HG03045 (cell line): Measurements from ENCODE around the gene DOCK4.

Experiments
- ATAC-seq: cut with Tn5 transposase; IDR thresholded peaks from one replicate; pipeline ENCODE4 v1.9.1; 2021; ENCODE audit warnings: mild to moderate bottlenecking, moderate library complexity; ENCODE audit not compliant: unreplicated experiment

DOCK4 gene

DNA sequence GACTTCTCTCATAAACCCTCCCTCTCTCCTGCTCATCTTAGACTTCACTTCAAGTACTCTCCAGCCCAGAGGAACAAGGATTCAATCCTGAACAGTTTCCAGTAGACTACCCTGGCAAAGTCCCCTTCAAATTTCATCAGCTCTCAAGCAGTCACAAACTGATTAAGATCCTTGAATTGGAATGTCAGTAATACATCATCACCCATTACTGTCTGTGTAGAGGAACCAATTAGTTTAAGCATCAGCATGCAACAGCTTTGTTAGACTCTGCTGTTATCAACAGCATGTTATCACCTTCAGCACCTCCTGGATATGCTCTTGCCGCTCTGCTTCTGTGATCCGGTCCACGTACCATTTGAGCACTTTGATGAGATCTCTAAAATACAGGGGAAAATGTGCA lies 336.9 kb downstream of the DOCK4 start:
- ATAC-seq: no peak

DNA sequence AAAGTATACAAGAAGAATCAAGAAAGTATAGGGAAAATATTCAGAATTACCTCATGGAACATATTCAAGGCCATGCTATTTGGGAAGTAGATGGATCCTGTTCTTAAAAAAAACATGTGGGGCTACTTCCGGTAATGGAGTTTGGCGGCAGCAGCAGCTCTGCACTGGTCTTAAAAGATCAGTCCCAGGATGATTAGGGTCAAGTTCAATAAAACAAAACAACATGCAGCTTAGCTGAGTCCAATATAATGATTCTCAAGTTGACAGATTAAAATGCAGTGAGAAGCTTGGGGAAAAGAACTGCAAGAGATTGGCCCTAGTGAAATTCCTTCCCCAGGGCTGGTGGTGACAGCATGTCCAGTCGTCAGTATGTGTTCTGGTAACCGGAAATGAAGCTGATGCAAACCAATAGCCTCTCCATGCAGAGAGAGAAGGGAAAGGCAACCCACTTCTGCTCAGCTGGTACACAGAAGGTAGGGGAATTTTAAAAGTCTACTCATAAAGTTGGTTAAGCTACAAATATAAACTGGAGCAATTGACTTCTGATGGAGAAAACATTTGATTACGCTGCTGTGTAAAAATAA lies 338.8 kb downstream of the DOCK4 start:
- no peak for ATAC-seq

DNA sequence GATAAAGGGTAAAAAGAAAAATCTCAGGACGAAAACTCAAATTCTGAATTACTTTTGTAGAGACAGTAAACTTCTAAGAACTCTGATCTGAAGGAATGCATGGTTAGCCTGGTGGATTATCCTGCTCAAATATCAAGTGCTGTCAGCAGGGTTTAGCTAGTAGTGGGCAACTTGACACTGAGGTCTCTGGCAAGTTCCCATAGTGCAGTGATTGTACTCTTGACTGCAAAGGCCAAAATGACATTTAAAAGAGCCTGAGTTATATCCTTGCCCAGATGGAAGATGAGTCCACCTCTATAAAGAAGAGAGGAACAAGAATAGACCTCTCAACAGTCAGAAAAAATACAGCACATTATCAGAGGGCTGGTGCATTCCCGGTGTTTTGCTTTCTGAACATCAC lies 339.4 kb downstream of the DOCK4 start:
- ATAC-seq: no peak

DNA sequence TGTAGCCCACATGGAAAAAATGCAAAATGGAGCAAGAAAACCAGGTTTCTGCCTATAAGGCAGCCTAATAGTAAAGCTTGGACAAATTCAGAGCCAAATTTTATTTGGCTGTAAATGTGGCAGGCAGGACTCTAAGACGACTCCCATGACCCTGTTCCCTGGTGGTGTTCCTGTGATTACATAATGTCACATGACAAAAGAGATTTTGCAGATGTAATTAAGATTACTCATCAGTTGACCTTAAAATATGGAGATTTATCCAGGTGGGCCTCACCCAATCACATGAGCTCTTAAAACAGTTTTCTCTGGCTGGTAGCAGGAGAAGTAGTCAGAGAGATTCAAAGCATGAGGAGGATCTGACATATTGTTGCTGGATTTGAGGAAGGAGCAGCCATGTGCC lies 340.8 kb downstream of the DOCK4 start:
- ATAC-seq: no peak

DNA sequence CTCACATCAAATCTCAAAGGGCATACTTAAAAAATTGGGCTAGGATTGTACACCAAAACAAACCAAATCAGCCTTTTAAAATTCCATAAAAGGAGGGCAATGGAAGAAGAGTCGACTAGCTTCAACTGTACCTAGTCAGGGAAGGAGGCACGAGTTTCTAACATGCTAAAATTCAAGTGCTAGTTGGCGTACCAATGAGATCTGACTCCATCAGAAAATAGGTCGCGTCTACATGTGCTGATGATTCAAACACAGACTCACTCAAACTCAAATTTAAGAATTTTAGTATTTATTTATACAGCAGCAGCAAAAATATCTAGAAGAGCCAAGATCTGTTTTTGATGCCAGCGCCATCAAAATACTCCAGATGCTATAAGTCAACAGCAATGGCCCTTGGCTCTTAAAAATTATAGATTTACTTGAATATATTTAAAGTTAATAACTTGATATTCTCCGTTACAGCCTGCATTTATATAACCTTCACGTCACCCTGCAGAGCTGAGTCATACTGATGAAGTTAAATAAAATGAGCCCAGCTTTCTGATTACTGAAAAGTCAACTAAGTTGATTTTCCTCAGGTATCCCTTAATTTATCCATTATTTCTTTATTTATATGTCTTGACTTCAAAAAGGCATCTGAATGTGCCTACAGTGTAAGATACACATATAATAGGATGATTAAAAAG lies 341.8 kb downstream of the DOCK4 start:
- no peak for ATAC-seq

DNA sequence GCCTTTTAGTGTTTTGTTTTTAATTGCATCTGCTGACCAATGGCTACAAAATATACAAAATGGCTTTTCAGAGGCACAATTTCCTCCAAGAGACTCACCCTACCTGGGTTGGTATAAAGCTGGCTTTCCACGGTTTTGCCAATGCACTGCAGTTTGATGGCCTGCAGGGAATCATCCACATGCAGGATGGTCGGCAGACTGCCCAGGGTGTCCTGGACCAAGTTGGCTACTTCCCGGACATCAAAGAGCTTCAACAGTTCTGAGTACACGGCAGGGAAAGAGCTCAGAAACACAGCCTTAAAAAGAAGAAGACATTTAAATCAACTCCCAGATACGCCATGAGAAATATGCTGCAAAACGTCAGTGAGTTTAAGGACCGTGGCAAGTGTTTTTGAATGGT lies 342.9 kb downstream of the DOCK4 start:
- ATAC-seq: no peak

DNA sequence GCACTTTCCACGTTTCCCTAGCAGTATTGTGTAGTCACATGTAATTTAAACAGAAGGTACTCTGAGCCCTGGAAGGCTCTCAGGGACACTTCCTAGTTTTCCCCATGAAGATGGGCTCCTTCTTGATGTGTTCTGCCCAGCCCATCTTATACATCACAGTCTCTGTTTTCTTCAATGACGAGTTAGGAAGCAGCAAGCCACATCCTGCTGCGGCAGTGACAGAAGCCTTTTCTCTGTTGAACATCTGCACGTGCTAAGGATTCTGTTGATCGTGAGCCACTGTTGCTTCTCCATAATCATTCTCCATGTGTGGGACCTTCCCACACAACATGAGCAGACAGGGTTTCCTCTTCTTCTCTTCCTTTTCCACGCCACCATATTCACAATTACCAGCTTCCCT lies 346.0 kb downstream of the DOCK4 start:
- ATAC-seq: no peak

DNA sequence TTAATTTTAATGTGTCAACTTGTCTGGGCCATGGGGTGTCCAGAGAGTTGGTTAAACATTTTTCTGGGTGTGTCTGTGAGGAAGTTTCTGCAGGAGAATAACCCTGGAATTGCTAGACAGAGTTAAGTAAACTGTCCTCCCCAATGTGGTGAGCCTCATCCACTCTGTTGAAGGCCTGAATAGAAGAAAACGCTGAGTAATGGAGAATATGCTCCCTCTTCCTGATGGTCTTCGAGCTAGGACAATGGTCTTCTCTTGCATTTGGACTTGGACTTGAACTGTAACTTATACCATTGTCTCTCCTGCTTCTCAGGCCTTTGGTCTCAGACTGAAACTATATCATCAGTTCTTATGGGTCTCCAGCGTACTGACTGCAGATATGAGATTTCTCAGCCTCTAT lies 347.9 kb downstream of the DOCK4 start:
- ATAC-seq: no peak

DNA sequence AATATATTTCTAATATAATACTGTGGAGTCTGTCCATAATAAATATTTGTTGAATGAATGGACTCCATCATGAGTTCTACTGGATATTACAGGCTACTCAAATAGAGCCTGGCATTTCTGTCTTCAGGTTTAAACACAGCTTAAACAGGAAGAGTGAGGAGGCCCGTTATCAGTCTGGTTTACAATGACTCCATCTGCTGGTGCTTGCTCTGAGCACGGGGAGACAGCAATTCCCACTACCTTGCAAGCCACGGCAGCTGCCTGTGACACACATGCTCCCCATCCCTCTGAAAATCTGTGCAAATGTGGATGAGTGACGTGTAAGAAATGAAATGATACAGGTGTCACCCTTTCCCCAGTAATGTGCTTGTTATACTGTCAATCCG lies 350.4 kb downstream of the DOCK4 start:
- ATAC-seq: no peak

DNA sequence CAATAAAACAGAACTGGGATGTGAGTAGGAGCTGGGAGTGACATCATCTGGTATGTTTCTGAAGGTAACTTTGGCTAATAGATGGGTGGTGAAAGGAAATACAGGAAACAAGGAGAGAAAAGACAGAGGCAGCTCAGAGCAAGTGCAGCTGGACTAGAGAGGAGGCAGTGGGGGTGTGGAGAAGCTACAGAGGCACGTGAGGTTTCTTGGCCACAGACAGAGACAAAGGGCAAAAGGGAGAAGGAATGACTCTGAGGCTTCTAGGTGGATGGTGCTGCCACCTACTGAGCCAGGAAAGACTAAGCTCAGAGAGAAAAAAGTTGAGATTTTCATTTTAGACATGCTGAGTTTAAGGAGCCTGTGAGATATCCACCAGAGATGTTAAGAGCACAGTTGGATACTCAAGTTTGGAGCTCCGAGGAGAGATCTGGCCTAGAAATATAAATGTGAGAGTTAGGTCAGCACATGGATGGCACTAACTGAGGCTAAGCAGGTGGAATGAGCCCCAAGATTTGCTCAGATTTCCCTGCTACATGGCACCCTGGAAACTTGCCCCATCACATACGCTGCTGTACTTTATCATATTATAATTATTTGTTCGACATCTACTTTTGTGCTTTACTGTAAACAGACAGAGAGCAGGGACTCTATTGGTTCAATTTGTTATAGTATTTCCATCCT lies 350.9 kb downstream of the DOCK4 start:
- no peak for ATAC-seq

DNA sequence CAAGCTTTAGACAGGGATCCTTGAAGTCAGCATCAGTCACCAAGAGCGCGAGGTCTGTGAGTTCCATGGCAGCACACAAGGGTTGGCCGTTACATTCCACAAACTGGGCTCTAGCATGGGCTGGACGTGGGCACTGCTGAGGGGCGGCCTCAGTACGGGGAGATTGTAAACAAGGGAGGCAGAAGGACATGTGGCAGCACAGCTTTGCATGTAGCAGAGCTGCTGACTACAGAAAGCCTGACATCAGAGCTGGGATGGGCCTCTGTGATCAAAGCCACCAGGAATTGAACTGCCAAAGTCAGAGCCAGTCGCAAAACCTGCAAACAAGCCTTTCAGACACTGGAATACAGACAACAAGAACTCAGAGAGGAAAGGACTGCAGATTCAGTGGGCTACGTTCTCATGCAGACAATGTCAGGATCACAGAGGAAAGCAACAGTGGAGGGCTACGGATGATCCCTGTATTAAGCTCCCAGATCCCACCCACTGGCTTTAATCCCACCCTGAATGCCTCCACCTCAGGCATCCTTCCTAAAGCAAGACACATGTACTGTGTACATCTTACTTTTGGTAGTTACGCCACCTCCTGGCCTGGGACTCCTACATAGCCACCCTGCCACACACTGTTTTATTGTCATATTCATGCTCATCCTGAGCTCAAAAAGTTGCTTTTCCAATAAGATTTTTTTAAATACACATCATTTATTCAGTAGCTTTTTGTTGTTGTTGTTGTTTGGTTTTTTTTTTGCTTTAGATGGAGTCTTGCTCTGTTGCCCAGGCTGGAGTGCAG lies 352.8 kb downstream of the DOCK4 start:
- ATAC-seq: no peak

DNA sequence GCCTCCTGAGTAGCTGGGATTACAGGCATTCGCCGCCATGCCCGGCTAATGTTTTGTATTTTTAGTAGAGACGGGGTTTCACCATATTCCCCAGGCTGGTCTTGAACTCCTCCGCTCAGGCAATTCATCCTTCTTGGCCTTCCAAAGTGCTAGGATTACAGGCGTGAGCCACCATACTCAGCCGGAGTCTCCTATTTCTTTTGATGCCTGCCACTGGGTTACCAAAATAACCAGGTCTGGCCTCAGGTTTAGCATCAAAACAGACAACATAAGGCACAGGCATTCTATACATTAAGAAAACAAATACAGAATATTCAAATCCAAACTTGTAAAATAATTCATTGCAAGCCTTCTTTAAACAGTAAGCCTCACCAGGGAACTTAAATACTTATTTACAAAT lies 354.1 kb downstream of the DOCK4 start:
- no peak for ATAC-seq

DNA sequence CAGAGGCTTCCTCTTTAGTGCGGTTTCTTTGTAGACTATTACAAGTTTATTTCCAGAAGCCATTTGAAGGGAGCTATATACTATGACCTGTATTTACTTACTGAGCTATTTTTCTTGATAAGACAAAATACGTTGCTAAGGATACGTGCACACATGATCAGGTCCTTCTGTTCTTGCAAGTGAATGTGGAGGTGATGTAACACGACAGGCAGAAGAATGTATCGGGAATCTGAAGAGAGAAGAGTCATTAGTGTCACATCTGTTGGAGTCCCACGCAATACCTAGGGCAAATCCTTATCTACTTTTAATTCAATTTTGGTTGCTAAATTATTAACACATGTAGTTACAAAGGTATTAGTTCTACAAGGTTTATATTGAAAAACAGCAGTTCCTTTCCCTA lies 359.3 kb downstream of the DOCK4 start:
- ATAC-seq: no peak

DNA sequence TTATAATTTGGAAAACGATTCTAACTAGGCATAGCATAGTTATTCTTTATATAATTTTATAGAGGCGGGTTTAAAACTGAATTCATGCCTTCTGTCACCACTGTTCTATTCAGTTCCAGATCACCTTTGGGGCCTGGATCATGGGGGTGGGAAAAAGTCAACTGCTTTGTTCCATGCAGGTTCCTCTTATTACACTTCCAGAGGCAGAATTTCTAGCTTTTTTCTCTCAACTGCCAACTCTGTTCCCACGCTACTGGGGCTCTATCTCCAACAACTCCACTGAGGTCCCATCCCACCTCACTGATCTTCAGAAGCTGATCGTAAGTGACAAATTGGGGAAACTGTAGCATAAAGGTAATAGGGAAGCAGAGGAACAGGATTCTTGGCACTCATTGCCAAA lies 360.3 kb downstream of the DOCK4 start:
- ATAC-seq: no peak

DNA sequence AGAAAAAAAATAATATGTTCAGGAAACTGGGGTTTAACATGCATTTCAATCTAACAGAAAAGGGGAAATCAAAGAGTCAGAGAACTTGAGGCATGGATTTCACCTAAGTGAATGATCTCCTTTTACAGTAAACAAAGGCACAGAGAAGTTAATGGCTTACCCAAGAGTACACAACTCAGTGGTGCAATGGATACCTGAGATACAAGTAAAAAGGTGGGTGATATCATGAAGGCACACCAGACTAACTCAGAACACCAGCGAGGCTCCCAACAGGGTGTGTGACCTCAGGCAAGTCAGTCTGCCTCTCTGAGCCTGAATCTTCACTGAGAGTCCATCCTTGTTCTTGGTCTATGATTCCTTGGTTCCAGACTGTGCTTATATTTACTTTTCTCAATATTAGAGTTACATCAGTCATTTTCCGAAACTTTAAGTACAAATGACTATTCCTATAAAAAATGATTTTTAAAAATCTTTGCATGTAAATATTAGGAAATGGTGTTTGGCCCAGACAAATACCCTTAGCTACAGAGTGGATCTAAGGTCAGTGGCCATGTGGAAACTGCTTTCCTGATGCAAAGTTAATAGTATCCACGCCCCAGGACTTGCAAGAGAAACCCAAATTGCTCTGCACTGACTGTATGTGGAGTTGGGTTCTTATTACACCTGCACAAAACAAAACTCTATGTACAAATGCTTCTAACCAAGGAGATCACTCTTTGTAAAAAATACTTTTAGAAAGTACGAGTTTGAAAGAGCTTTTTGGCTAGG lies 361.1 kb downstream of the DOCK4 start:
- no peak for ATAC-seq

DNA sequence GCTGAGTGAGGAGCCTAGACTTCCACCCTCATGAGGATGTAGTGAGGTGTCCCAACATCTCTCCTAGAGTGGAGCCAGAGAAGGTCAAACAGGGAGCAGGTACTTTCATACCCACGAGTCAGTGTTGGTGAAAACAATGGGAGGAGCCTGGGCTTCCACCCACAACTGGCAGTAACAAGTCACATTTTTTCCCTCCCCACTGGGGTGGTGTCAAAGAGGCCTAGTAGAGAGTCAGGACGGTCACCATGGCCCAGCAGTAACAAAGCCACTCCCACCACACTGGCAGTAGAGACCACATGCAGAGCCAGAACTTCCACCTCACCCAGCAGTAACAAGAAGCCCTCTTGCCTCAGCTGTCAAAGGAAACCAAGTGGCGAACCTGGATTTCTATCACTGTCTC lies 363.7 kb downstream of the DOCK4 start:
- ATAC-seq: no peak

DNA sequence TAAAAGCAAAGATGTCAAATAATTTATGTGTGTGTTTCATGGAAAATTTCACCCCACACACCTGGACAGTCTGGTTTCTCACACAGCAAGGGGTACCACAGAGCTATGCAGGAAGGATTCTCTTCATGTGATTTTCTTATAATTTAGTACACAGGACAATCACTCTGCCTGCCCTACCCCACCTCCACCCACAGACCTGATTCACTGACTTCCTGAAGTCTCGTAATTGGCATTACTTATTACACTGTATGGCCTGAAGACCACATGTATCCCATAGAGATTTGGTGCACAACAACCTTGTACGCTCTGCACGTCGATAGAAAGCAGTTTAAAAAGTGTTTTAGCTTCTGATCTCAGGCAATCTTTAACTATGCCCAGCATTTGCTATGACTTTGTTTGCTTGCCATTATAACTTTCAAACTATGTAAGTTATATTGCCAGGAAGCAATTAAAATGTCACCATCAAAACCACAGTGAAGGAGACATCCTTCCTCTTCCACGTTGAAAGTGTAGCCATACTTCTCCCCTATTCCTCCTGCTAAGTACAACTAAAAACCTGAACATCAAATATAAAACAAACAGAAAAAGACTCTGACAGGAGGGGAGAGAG lies 364.5 kb downstream of the DOCK4 start:
- no peak for ATAC-seq

DNA sequence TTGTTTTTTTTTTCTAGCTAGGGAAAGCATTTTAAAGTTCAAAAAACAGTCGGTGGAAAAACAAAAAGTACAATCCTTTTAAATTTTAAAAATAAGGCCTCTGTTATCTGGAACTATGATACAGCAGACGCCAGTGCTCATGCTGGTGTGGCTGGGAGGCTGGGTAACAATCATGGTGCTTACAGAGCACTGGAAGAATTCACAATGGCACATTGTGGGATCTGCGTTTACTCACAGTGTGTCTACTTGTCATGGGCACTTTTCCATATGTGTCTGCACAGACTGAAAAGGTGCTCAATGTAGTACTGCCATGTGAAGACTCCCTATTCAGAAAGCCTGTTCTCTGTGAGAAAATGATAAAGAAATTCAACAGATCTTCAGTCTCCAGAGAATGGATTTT lies 365.7 kb downstream of the DOCK4 start:
- ATAC-seq: no peak

DNA sequence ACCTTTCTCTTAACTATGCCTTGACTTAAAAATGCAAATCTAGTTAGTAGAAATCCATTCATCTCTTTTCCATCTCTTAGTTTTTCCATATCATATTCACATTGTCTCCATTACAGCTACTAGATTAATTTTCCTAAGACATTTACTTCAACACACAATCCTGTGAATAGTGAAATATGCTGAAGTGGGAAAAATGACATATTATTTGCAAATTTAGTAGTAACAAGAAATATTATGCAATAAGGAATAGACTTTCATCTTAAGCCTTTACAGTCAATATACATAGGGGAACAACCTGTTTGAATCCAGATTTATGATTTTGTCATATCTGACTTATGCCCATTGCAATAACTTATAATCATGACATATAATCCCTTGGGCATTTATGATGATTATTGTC lies 366.9 kb downstream of the DOCK4 start:
- ATAC-seq: no peak

DNA sequence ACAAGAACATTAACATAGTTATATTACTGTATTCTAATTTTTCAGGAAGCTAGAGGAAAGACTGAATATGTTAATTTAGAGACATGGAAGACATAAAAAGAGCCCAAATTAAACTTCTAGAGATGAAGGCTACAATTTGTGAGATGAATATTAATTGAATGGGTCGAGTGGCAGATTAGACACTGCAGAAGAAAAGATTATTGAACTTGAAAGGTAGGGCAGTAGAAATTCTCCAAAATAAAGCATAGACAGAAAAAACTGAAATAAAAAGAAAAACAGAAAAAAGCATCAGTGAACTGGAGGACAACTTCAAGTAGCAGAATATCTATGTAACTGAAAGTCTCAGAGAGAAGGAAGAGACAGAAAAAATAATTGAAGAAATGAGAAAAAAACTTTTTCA lies 369.6 kb downstream of the DOCK4 start:
- ATAC-seq: no peak

DNA sequence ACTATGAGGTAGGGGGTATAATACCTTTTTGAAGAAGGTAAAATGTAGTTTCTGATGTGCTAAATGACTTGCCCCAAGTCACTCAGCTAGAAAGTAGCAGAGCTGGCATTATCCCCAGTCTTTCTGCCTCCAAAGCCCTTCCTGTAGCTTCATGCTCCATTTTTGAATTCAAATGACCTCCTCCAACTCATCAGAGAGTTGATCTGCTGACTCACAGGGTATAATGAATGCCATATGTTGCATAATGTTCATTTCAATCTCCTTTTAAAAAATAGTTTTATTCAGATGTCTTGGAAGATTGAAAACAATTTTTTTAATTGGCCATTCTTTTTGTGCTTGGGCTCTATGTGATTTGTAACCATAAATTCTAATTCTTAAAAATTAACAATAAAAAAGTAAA lies 371.1 kb downstream of the DOCK4 start:
- ATAC-seq: no peak
